K562 (cell line): Measurements from ENCODE around the gene KSR2. TPM values are rescaled to one million over a fixed set of nuclear protein-coding genes. Genes with fewer than 3 reads are reported as not detected.

Source experiments
- ATAC-seq: fragments of 200-7000 bp; cut with Tn5 transposase; 3 replicates; pipeline ENCODE4 v1.9.1; 2020; ENCODE audit warnings: moderate library complexity
- BruUV-seq: library from RNA; stranded (reverse); fragments of 400-500 nt; replicated peaks from 2 replicates; lab custom pipeline; 2021; lab: Mats Ljungman, UMichigan
- CTCF ChIA-PET: fragments of 300-600 bp; formaldehyde crosslinking; extraction: SDS; loops from one replicate; lab custom pipeline; 2021; ENCODE audit warnings: low intra/inter-chr PET ratio; lab: Yijun Ruan, JAX
- POLR2A ChIA-PET: fragments of 300-600, 350-650 bp; sonication (Branson Sonifier 250); formaldehyde crosslinking; extraction: SDS; loops from one replicate; lab custom pipeline; 2021; ENCODE audit warnings: antibody characterized with exemption, inconsistent platforms; lab: Yijun Ruan, JAX
- DNase-seq, 4 experiments: peaks; one replicate each; pipeline versions ENCODE4 v3.0.0 to v3.0.0-alpha.2; 2011 to 2018; ENCODE audit warnings: low spot score in 3 of 4, mixed read lengths in 3 of 4; ENCODE audit errors: extremely low read depth in 1 of 4
- FAIRE-seq: peaks from 2 replicates; lab custom pipeline; 2011; peaks lifted over from hg19 to GRCh38; lab: Jason Lieb, UNC
- H2AFZ ChIP-seq: 2 replicates; pipeline ENCODE4 v1.6.0; 2011; ENCODE audit warnings: low read depth, low read length, control low read depth, inconsistent platforms
- H3K27ac ChIP-seq: fragments of 200-600 bp; 3 replicates; pipeline ENCODE4 v1.8.0; 2011; ENCODE audit warnings: low read depth, mild to moderate bottlenecking, control low read depth, inconsistent platforms, low read length, moderate library complexity, mixed read lengths; ENCODE audit errors: extremely low read depth
- H3K27me3 ChIP-seq, 2 experiments: fragments of 300-600 bp in 1 of 2; 2 replicates in 1 of 2; 3 replicates in 1 of 2; pipeline versions ENCODE4 v1.6.0 to v1.8.0; 2011; ENCODE audit warnings: inconsistent platforms in 2 of 2, low read length in 2 of 2, mild to moderate bottlenecking in 1 of 2, mixed read lengths in 1 of 2, moderate library complexity in 1 of 2; ENCODE audit not compliant: control insufficient read depth in 2 of 2, insufficient read depth in 2 of 2
- H3K36me3 ChIP-seq: fragments of 300-600 bp; 3 replicates; pipeline ENCODE4 v1.8.0; 2011; ENCODE audit warnings: mild to moderate bottlenecking, low read length, inconsistent platforms; ENCODE audit not compliant: control insufficient read depth, insufficient read depth
- H3K4me1 ChIP-seq, 2 experiments: fragments of 200-600 bp in 1 of 2; replicated peaks in 1 of 2; 2 replicates in 1 of 2; 3 replicates in 1 of 2; pipeline versions ENCODE4 v1.5.1 to v1.8.0; 2011; ENCODE audit warnings: inconsistent platforms in 2 of 2, low read length in 2 of 2, mild to moderate bottlenecking in 1 of 2, mixed read lengths in 1 of 2, moderate library complexity in 1 of 2; ENCODE audit not compliant: control insufficient read depth in 2 of 2, insufficient read depth in 2 of 2
- H3K4me2 ChIP-seq: 2 replicates; pipeline ENCODE4 v1.6.1; 2011; ENCODE audit warnings: low read length, control low read depth, inconsistent platforms, mixed read lengths; ENCODE audit not compliant: insufficient read depth
- H3K4me3 ChIP-seq: fragments of 200-600 bp; sonication (generic), shearing (Covaris generic); 2 replicates; pipeline ENCODE4 v1.5.1; 2016; ENCODE audit warnings: control low read depth, inconsistent platforms
- H3K79me2 ChIP-seq: fragments of 200-600 bp; 3 replicates; pipeline ENCODE4 v1.8.0; 2011; ENCODE audit warnings: low read length, inconsistent platforms; ENCODE audit not compliant: control insufficient read depth, insufficient read depth
- H3K9ac ChIP-seq, 2 experiments: 2 replicates each; pipeline versions ENCODE4 v1.6.0 to v1.6.1; 2011; ENCODE audit warnings: low read depth in 2 of 2, low read length in 2 of 2, control low read depth in 1 of 2, inconsistent platforms in 1 of 2, mild to moderate bottlenecking in 1 of 2, mixed read lengths in 1 of 2; ENCODE audit not compliant: insufficient read depth in 1 of 2
- H3K9me1 ChIP-seq: one replicate; pipeline ENCODE4 v1.6.0; 2011; ENCODE audit warnings: inconsistent platforms, mild to moderate bottlenecking, low read length, moderate library complexity; ENCODE audit not compliant: control insufficient read depth, insufficient read depth
- H3K9me3 ChIP-seq: replicated peaks from 2 replicates; pipeline ENCODE4 v1.5.1; 2011; ENCODE audit warnings: low read depth, low read length, inconsistent platforms; ENCODE audit not compliant: control insufficient read depth, insufficient read depth
- H4K20me1 ChIP-seq: replicated peaks from 2 replicates; pipeline ENCODE4 v1.6.1; 2011; ENCODE audit warnings: low read length, inconsistent platforms, mixed read lengths; ENCODE audit not compliant: control insufficient read depth, insufficient read depth
- ELF4 ChIP-seq: fragments of 450-650 bp; formaldehyde crosslinking; IDR thresholded peaks from 2 replicates; pipeline ENCODE4 v1.4.0; 2022; ENCODE audit warnings: missing genetic modification characterization
- KDM1A ChIP-seq, 2 experiments: fragments of 450-650 bp; IDR thresholded peaks; 2 replicates each; pipeline ENCODE4 v1.6.1; 2016; ENCODE audit warnings: mild to moderate bottlenecking in 2 of 2
- MCM5 ChIP-seq: fragments of 450-650 bp; IDR thresholded peaks from 2 replicates; pipeline ENCODE4 v1.6.1; 2016; ENCODE audit warnings: low read depth
- MLX ChIP-seq, 2 experiments: fragments of 450-650 bp in 1 of 2; sonication (generic) in 1 of 2; formaldehyde crosslinking; conservative IDR thresholded peaks; 2 replicates each; pipeline versions ENCODE4 v1.4.0 to v1.8.1; 2020 to 2022; ENCODE audit warnings: mild to moderate bottlenecking in 1 of 2, missing genetic modification reagents in 1 of 2
- MYBL2 ChIP-seq, 2 experiments: fragments of 450-650 bp in 1 of 2; sonication (generic) in 1 of 2; formaldehyde crosslinking in 1 of 2; IDR thresholded peaks; 2 replicates each; pipeline versions ENCODE4 v1.6.1 to v1.8.1; 2017 to 2022; ENCODE audit warnings: borderline replicate concordance in 1 of 2, inconsistent platforms in 1 of 2, low read depth in 1 of 2, mild to moderate bottlenecking in 1 of 2, missing genetic modification reagents in 1 of 2, moderate library complexity in 1 of 2
- NFIC ChIP-seq: fragments of 450-650 bp; IDR thresholded peaks from 2 replicates; pipeline ENCODE4 v1.6.1; 2017; ENCODE audit warnings: mild to moderate bottlenecking, inconsistent platforms
- RBM25 ChIP-seq: fragments of 200-400 bp; formaldehyde crosslinking; IDR thresholded peaks from 2 replicates; pipeline ENCODE4 v1.6.1; 2018; ENCODE audit warnings: low read length, low read depth, moderate library complexity; ENCODE audit not compliant: severe bottlenecking
- RERE ChIP-seq: sonication (generic); formaldehyde crosslinking; IDR thresholded peaks from 2 replicates; pipeline ENCODE4 v1.8.0; 2023; ENCODE audit warnings: missing genetic modification reagents, mild to moderate bottlenecking, borderline replicate concordance
- SMARCA5 ChIP-seq: fragments of 450-650 bp; IDR thresholded peaks from 2 replicates; pipeline ENCODE4 v1.6.1; 2016
- ZFP36 ChIP-seq: fragments of 150-350 bp; IDR thresholded peaks from 2 replicates; pipeline ENCODE4 v1.6.1; 2018; ENCODE audit warnings: low read length, low read depth; ENCODE audit not compliant: partially characterized antibody
- ZNF324 ChIP-seq: fragments of 250-450 bp; sonication (Bioruptor Pico); IDR thresholded peaks from 2 replicates; pipeline ENCODE4 v1.4.0; 2020; ENCODE audit warnings: mild to moderate bottlenecking
- ZNF707 ChIP-seq: fragments of 250-450 bp; sonication (Bioruptor Pico); conservative IDR thresholded peaks from 2 replicates; pipeline ENCODE4 v1.8.0; 2022; ENCODE audit warnings: inconsistent platforms, mild to moderate bottlenecking, moderate library complexity
- WGBS: fragments of 100-300 bp; shearing (Covaris generic); methylation state at CpG from one replicate; pipeline ENCODE4 v1.1.6; 2016; ENCODE audit warnings: low coverage, mixed read lengths; ENCODE audit not compliant: insufficient coverage; ENCODE audit errors: missing lambda C conversion rate; 5-methylcytosine and 5-hydroxymethylcytosine counted together
- in situ Hi-C: fragments of 300-500 bp; cut with MboI; formaldehyde crosslinking; loops from 4 replicates; pipeline ENCODE4 v1.15.0; 2018; ENCODE audit warnings: inconsistent platforms, mixed read lengths
- intact Hi-C: fragments of 100-400 bp; cut with micrococcal nuclease; formaldehyde crosslinking; loops from 2 replicates; pipeline ENCODE4 v1.14.2; 2022
- polyA plus RNA-seq, 8 experiments: library from polyadenylated mRNA; depleted of rRNA in 4 of 8; stranded (reverse) in 5 of 8; unstranded in 3 of 8; fragments of >200 nt; fragmentation: Nextera tagmentation in 2 of 8; fragmentation: Illumina TruSeq in 1 of 8; extraction: Ambion mirVana in 2 of 8; extraction: Trizol in 1 of 8; gene quantifications; 2 replicates each; pipeline versions ENCODE4 v1.2.1 to v1.2.3, GENCODE V29; 2011 to 2014; ENCODE audit warnings: inconsistent platforms in 1 of 8, missing spikeins in 1 of 8
- total RNA-seq, 7 experiments: library from RNA; depleted of rRNA in 6 of 7; stranded (reverse); fragments of >200 nt in 6 of 7; fragmentation: Illumina TruSeq in 2 of 7; extraction: Trizol in 2 of 7; gene quantifications; 2 replicates each; pipeline versions ENCODE4 v1.2.1 to v1.2.3, GENCODE V29; 2011 to 2021; ENCODE audit warnings: low replicate concordance in 1 of 7

The KSR2 gene
- total and polyA plus RNA-seq, 9 of the 15 experiments (the other 6 are each of a cell fraction or from before 2014, with no cell fraction given) = not detected

- in situ Hi-C loops = no loop called here
Measured at GRCh38 chr12:117827660-117828059, 141.1 kb downstream of the KSR2 start.

GRCh38 chr12:117825827-117826226 lies 143.0 kb downstream of the KSR2 start:
- POLR2A ChIA-PET = no interaction called here
- ATAC-seq (no peak), FAIRE-seq (no peak), DNase-seq (no peak)
- in situ Hi-C loops = no loop called here
- no peaks in the 10 kb centered on the region for H3K4me1 ChIP-seq
- H3K9me1 ChIP-seq = no peaks in the 10 kb centered on the region
- H3K9me3 ChIP-seq = peaks cover 8% of the 10 kb centered on the region; the same call in 1 of the 2 replicates
- intact Hi-C loops = no loop called here
- H2AFZ ChIP-seq = no peak overlapping the region
- 0% methylated on average over 1 of the region's 3 CpGs for WGBS
- H3K36me3 ChIP-seq = no peaks in the 10 kb centered on the region
- no peak overlapping the region for H3K4me3 ChIP-seq
- no peak overlapping the region for H3K9ac ChIP-seq
- no peak overlapping the region for H3K4me2 ChIP-seq
- CTCF ChIA-PET = no interaction called here
- H3K79me2 ChIP-seq = no peaks in the 10 kb centered on the region
- no peaks in the 10 kb centered on the region for H3K27me3 ChIP-seq
- BruUV-seq = no TSS peak
- H3K27ac ChIP-seq = no peak overlapping the region
- H4K20me1 ChIP-seq = no peaks in the 10 kb centered on the region
- TF ChIP-seq MYBL2 (IDR thresholded peaks at IDR 0.05; ENCODE audit: low read depth) = no peak
- TF ChIP-seq MYBL2 (CRISPR knock-in tag; IDR thresholded peaks at IDR 0.05; ENCODE audit: borderline replicate concordance) = no peak
- TF ChIP-seq ZNF707 = no peak
- TF ChIP-seq RERE (CRISPR knock-in tag) = no peak
- no peak for TF ChIP-seq NFIC
- no peak for TF ChIP-seq SMARCA5
- TF ChIP-seq ELF4 (CRISPR knock-in tag) = no peak
- no peak for TF ChIP-seq MLX (CRISPR knock-in tag; conservative IDR thresholded peaks at IDR 0.05)
- no peak for TF ChIP-seq ZNF324 (CRISPR knock-in tag)

More at GRCh38 chr12:117827660-117828059, 141.1 kb downstream of the KSR2 start:
- ChIA-PET CTCF (no interaction called here), POLR2A (no interaction called here)
- Histone ChIP-seq H3K79me2 (no peaks in the 10 kb centered on the region), H3K4me3 (no peak overlapping the region), H3K9me3 (peaks cover 8% of the 10 kb centered on the region; the same call in 1 of the 2 replicates), H4K20me1 (no peaks in the 10 kb centered on the region), H2AFZ (no peak overlapping the region), H3K4me2 (no peak overlapping the region), H3K9ac (no peak overlapping the region), H3K27ac (no peak overlapping the region), H3K36me3 (no peaks in the 10 kb centered on the region), H3K4me1 (no peaks in the 10 kb centered on the region), H3K9me1 (no peaks in the 10 kb centered on the region), H3K27me3 (no peaks in the 10 kb centered on the region; a peak in 1 of 5 replicates)
- intact Hi-C loops = no loop called here
- 0% methylated on average over 2 of the region's 2 CpGs for WGBS
- FAIRE-seq (no peak), DNase-seq (no peak), ATAC-seq (no peak)
- no TSS peak for BruUV-seq
- TF ChIP-seq ZFP36 (peak; percentile 54), KDM1A (IDR thresholded peaks at IDR 0.05) (0 out of 4 replicates have a peak, but pooled peaks of 1 of the 2 experiments have one; percentile 7), RBM25 (peak; percentile 75), MCM5 (no peak)
